Testis (tissue), 3 donors: ENCODE measurements around the gene ELMO1. TPM values are rescaled to one million over a fixed set of nuclear protein-coding genes. Genes with fewer than 3 reads are reported as not detected.

Experiments used
- DNase-seq: peaks from one replicate; pipeline ENCODE4 v3.0.0-alpha.2; 2019
- H3K27ac ChIP-seq, 2 donors: fragments of 200-600 bp; sonication (generic); one replicate each; pipeline ENCODE4 v1.5.1; 2019
- H3K27me3 ChIP-seq: fragments of 200-600 bp; sonication (generic); one replicate; pipeline ENCODE4 v1.5.1; 2019
- H3K36me3 ChIP-seq: fragments of 200-600 bp; sonication (generic); one replicate; pipeline ENCODE4 v1.5.1; 2017; ENCODE audit warnings: low read depth; ENCODE audit errors: missing control alignments
- H3K4me1 ChIP-seq: fragments of 200-600 bp; sonication (generic); one replicate; pipeline ENCODE4 v1.5.1; 2019
- H3K4me3 ChIP-seq, 2 donors: fragments of 200-600 bp; sonication (generic); one replicate each; pipeline ENCODE4 v1.5.1; 2017 to 2019
- H3K9me3 ChIP-seq: fragments of 200-600 bp; sonication (generic); one replicate; pipeline ENCODE4 v1.5.1; 2017
- POLR2A ChIP-seq: fragments of 450-650 bp; IDR thresholded peaks from one replicate; pipeline ENCODE4 v1.6.1; 2017; ENCODE audit warnings: antibody characterized with exemption, mild to moderate bottlenecking, moderate library complexity
- WGBS, 2 donors: methylation state at CpG; one replicate each; pipeline ENCODE4 v1.1.5; 2018; 5-methylcytosine and 5-hydroxymethylcytosine counted together
- intact Hi-C: fragments of 100-400 bp; cut with DNase I; formaldehyde crosslinking; loops from one replicate; pipeline ENCODE4 v1.15.1; 2023; ENCODE audit warnings: low total_unique reads
- polyA plus RNA-seq: library from polyadenylated mRNA; stranded (reverse); fragments of 350-450 nt; fragmentation: Illumina TruSeq; extraction: RNeasy Lipid Tissue Mini Kit (QIAGEN cat#74804); gene quantifications from one replicate; pipeline ENCODE4 v1.2.3, GENCODE V29; 2014; ENCODE audit warnings: low read depth, low replicate concordance; ENCODE audit not compliant: insufficient read depth
- total RNA-seq, 2 donors: library from RNA; depleted of rRNA; stranded (reverse); fragments of >200 nt; gene quantifications; one replicate each; pipeline ENCODE4 v1.2.3, GENCODE V29; 2016
- TF ChIP-seq, protein P1 (sequence below), 3 experiments: fragments of 450-650 bp in 2 of 3; fragments of 200-600 bp in 1 of 3; sonication (generic) in 1 of 3; IDR thresholded peaks; one replicate each; pipeline ENCODE4 v1.5.1; 2016 to 2019; ENCODE audit warnings: antibody characterized with exemption in 3 of 3, mild to moderate bottlenecking in 2 of 3, moderate library complexity in 1 of 3

ELMO1 gene
- total and polyA plus RNA-seq, 3 donors from 2014 or later: 12.9 to 47.2 (median 36.5) TPM

DNA sequence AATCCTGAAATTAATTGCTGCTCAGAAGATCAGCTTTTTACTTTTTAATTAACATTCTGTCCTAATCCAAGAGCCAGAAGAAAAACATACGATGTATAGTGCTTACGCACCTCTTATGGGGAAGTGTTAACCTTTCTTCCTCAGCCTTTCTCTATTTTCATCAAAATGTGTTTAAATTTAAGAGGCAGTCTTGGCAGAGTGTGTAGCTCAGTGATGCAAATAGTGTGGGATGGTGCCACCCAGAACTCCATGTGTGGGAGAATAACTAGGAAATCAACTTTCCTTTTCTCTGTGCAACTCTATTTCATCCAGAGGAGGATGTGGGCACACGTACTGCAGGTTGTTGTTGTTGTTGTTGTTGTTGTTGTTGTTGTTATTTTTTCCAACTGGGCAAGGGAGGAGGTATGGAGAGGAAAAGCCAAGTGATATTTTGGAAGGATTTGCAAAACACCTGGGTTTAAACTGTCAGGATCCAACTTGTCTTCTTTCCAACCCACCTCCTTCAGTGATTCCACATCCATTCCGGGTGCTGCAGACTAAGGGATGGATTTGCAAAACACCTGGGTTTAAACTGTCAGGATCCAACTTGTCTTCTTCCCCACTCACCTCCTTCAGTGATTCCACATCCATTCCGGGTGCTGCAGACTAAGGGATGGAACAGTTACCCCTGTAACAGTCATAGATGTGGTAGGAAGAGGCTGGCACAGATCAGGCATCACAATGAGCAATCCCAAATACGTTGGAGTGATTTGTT lies 19.8 kb downstream of the ELMO1 start:
- intact Hi-C loops: no loop called here
- H3K4me3 ChIP-seq: no peak overlapping the region
- no peaks in the 10 kb centered on the region for H3K36me3 ChIP-seq
- 79 to 91% methylated on average over 6 of the region's 6 CpGs for WGBS, 2 donors
- H3K9me3 ChIP-seq: no peaks in the 10 kb centered on the region
- no peak for DNase-seq
- no peaks in the 10 kb centered on the region for H3K27me3 ChIP-seq
- H3K4me1 ChIP-seq: peaks cover 7% of the 10 kb centered on the region
- no peak overlapping the region for H3K27ac ChIP-seq
- TF ChIP-seq POLR2A: no peak
- TF ChIP-seq, protein P1, sequence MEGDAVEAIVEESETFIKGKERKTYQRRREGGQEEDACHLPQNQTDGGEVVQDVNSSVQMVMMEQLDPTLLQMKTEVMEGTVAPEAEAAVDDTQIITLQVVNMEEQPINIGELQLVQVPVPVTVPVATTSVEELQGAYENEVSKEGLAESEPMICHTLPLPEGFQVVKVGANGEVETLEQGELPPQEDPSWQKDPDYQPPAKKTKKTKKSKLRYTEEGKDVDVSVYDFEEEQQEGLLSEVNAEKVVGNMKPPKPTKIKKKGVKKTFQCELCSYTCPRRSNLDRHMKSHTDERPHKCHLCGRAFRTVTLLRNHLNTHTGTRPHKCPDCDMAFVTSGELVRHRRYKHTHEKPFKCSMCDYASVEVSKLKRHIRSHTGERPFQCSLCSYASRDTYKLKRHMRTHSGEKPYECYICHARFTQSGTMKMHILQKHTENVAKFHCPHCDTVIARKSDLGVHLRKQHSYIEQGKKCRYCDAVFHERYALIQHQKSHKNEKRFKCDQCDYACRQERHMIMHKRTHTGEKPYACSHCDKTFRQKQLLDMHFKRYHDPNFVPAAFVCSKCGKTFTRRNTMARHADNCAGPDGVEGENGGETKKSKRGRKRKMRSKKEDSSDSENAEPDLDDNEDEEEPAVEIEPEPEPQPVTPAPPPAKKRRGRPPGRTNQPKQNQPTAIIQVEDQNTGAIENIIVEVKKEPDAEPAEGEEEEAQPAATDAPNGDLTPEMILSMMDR (IDR thresholded peaks at IDR 0.05): no peak

- Histone ChIP-seq H3K27ac (no peak overlapping the region), H3K4me1 (peaks cover 1% of the 10 kb centered on the region), H3K27me3 (no peaks in the 10 kb centered on the region), H3K36me3 (no peaks in the 10 kb centered on the region), H3K4me3 (no peak overlapping the region), H3K9me3 (no peaks in the 10 kb centered on the region)
- 87 to 93% methylated on average over 2 of the region's 2 CpGs for WGBS, 2 donors
- no peak for TF ChIP-seq POLR2A
- TF ChIP-seq, protein P1 (IDR thresholded peaks at IDR 0.05): no peak
- DNase-seq: no peak
- intact Hi-C loops: no loop called here
These were observed 21.3 kb downstream of the ELMO1 start for GRCh38 chr7:37427276-37427940.

- no peak for DNase-seq
- intact Hi-C loops: no loop called here
- Histone ChIP-seq H3K4me3 (no peak overlapping the region), H3K36me3 (no peaks in the 10 kb centered on the region), H3K9me3 (no peaks in the 10 kb centered on the region), H3K27ac (no peak overlapping the region), H3K4me1 (peaks cover 8% of the 10 kb centered on the region), H3K27me3 (no peaks in the 10 kb centered on the region)
- TF ChIP-seq POLR2A: no peak
- TF ChIP-seq, protein P1 (IDR thresholded peaks at IDR 0.05): no peak
- 65 to 68% methylated on average over 5 of the region's 5 CpGs for whole genome bisulfite sequencing, 2 donors
These were observed 23.2 kb downstream of the ELMO1 start for GRCh38 chr7:37425498-37425897.

- intact Hi-C loops: no loop called here
- WGBS, 2 donors: 65 to 90% methylated on average over 2 of the region's 2 CpGs
- DNase-seq: no peak
- peaks cover 10% of the 10 kb centered on the region for H3K4me1 ChIP-seq
- no peak overlapping the region for H3K4me3 ChIP-seq
- no peak overlapping the region for H3K27ac ChIP-seq
- H3K36me3 ChIP-seq: no peaks in the 10 kb centered on the region
- TF ChIP-seq, protein P1 (IDR thresholded peaks at IDR 0.05): no peak
- TF ChIP-seq POLR2A: no peak
- no peaks in the 10 kb centered on the region for H3K27me3 ChIP-seq
- no peaks in the 10 kb centered on the region for H3K9me3 ChIP-seq
These were observed 23.7 kb downstream of the ELMO1 start for GRCh38 chr7:37424995-37425394.
